ENCODE data around the gene NLGN2.

The NLGN2 gene

GRCh38 chr17:7403043-7403726 lies 4.5 kb upstream of the NLGN2 start:
- TF ChIP-seq GATA1 (IDR thresholded peaks at IDR 0.05; ENCODE audit: low read depth, low read length): no peak
- no peak for TF ChIP-seq POLR2A (IDR thresholded peaks at IDR 0.05; ENCODE audit: low read length)
- DNase-seq: peak; percentile 54 to 73

- TF ChIP-seq GATA1 (IDR thresholded peaks at IDR 0.05; ENCODE audit: low read depth, low read length) (no peak), POLR2A (IDR thresholded peaks at IDR 0.05; ENCODE audit: low read length) (no peak)
Observed at GRCh38 chr17:7403727-7403976, 4.0 kb upstream of the NLGN2 start.

DNA sequence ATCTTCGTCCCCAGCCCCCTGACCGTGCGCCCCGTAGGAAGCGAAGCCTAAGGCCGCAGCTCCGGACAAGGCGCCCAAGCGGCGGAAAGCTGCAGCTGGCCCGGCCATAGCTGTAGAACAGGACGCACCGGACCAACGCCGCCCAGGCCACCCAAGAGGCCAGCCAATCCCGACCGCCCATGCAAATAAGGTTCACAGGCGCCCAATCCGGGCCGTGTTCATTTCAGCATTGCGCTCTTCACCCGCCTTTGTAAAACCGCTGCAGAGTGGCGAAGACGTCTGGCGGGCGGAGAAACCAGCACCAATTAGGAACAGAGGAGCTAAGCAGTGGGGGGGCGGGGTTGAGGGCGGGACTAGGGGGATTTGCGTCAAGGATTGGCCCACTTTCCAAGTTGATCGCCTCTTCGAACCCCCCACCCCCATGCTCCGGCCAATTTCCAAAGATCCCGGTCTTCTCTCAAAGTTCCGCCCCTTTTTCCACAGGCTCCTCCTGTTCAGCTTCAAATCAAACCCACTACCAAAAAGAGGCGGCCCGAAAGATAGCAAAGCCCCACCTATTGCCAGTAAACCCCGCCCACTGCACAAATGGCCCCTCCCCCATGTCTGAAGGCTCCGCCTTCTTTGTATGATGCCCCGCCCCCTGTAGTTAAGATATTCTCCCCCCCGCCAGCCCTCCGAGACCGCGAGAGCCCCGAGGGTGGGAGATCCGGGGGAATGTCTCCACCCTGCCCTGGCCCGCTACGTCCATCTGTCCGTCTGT lies 3.5 kb upstream of the NLGN2 start, which contains the start of gene TMEM256:
TMEM256 (minus strand) TSS at position 121 of the 760 bp plus-strand sequence; CDS start at position 108, 13 bp downstream.
- TF ChIP-seq POLR2A (IDR thresholded peaks at IDR 0.05; ENCODE audit: low read length): peak; percentile 83
- TF ChIP-seq GATA1 (IDR thresholded peaks at IDR 0.05; ENCODE audit: low read depth, low read length): no peak
- DNase-seq: peak; percentile 99

More at GRCh38 chr17:7403727-7403976, 4.0 kb upstream of the NLGN2 start:
- DNase-seq: no peak

DNA sequence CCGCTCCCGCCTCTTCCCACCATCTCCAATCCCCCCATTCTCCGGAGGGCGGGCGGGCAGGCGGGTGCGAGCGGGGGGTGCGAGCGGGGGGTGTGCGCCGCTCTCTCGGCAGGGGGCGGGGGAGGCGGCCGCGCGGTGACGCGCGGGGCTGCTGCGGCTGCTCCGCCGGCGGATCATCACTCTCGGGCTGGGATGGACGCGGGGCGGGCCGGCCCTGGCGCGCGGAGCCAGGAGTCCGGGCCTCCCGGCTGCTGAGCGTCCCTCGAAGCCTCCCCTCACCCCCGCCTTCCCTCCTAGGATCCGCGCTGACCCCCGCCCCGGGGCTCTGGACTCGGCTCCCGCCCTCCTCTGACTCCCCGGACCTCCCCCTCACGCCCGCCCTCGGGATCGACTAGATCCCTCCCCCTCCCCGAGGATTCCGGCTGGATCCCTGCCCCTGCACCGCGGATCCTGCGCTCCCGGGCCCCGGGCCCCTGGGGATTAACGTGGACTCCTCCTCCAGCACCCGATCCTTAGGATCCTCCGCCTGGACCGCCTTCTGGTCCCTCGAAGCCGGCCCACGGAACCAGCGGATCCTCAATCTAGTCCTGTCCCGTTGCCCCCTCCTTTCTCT lies 2.8 kb upstream of the NLGN2 start:
- TF ChIP-seq GATA1 (IDR thresholded peaks at IDR 0.05; ENCODE audit: low read depth, low read length) (no peak), POLR2A (IDR thresholded peaks at IDR 0.05; ENCODE audit: low read length) (no peak)
- DNase-seq: peak in 1 of 2 experiments; percentile 92

GRCh38 chr17:7405350-7406234 lies 2.1 kb upstream of the NLGN2 start:
- DNase-seq: no peak
- TF ChIP-seq GATA1 (IDR thresholded peaks at IDR 0.05; ENCODE audit: low read depth, low read length) (no peak), POLR2A (IDR thresholded peaks at IDR 0.05; ENCODE audit: low read length) (no peak)

DNA sequence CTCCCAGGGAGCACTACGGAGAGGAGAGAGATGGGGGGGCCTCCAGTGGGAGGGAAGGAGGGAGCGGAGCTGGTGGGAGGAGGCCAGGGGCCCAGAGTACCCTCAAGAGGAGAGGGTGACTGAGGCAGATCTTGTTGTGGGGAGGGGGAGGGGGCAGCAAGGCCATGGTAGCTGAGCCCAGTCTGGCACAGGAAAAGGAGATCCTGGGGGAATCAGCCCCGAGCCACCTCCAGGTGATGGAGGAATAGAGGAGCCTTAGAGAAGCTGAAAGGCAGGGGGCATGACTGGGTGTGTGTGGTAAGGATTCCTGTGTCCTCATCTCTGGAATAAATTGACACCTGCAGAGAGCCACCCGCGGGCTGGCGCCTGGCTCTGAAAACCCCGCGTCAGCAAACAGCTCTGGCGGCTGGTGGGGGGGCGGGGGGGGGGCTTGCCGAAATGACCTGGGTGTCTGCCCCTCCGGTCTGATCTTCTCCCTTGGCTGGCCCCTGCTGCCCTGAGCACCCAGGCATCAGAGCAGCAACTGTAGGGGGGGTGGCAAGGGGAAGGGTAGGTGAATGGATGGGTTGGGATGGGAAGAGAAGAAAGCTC lies 1.3 kb upstream of the NLGN2 start:
- TF ChIP-seq POLR2A (IDR thresholded peaks at IDR 0.05; ENCODE audit: low read length) (no peak), GATA1 (IDR thresholded peaks at IDR 0.05; ENCODE audit: low read depth, low read length) (no peak)
- DNase-seq: no peak

- TF ChIP-seq GATA1 (IDR thresholded peaks at IDR 0.05; ENCODE audit: low read depth, low read length) (no peak), POLR2A (IDR thresholded peaks at IDR 0.05; ENCODE audit: low read length) (no peak)
- no peak for DNase-seq
Observed at GRCh38 chr17:7407082-7407481, 563 bp upstream of the NLGN2 start.

GRCh38 chr17:7408252-7408727 lies 645 bp downstream of the NLGN2 start:
- no peak for DNase-seq
- TF ChIP-seq GATA1 (IDR thresholded peaks at IDR 0.05; ENCODE audit: low read depth, low read length): no peak
- no peak for TF ChIP-seq POLR2A (IDR thresholded peaks at IDR 0.05; ENCODE audit: low read length)

DNA sequence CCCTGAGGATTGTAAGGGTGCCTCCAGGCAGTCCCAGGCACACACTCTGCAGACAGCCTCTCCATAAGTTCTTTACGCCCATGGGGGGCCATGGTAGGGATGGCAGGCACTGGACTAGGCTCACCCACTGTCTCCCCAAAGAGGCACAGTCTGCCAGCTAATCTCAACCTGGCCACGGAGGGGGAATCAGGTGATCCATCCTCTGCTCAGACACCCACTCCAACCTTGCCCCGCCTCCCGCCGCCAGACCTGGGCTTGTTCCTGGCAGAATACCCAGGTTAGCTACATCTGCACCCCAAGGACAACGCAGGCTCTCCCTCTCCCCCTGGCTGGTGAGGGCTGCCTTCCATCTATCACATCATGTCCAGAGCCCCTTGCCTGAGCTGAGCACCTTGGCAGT lies 1.2 kb downstream of the NLGN2 start:
- TF ChIP-seq GATA1 (IDR thresholded peaks at IDR 0.05; ENCODE audit: low read depth, low read length): no peak
- DNase-seq: no peak

DNA sequence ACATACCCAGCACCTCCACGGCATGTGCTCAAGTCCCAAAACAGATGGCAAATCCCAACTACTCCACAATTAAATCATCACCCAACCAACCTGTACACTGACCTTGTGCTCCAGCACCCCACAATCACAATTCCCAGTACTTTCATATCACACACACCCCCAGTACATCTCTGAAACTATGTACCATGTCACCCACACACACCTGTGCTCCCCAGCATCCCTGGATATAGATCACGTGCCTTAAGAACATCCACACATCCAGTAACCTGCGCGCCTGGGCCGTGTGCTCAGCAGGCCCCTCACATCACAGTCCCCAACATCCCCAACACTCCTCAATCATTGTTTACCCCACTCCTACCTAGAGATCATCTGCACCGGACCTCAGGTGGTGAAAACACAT lies 2.1 kb downstream of the NLGN2 start:
- DNase-seq: no peak
- TF ChIP-seq GATA1 (IDR thresholded peaks at IDR 0.05; ENCODE audit: low read depth, low read length) (no peak), POLR2A (IDR thresholded peaks at IDR 0.05; ENCODE audit: low read length) (no peak)

DNA sequence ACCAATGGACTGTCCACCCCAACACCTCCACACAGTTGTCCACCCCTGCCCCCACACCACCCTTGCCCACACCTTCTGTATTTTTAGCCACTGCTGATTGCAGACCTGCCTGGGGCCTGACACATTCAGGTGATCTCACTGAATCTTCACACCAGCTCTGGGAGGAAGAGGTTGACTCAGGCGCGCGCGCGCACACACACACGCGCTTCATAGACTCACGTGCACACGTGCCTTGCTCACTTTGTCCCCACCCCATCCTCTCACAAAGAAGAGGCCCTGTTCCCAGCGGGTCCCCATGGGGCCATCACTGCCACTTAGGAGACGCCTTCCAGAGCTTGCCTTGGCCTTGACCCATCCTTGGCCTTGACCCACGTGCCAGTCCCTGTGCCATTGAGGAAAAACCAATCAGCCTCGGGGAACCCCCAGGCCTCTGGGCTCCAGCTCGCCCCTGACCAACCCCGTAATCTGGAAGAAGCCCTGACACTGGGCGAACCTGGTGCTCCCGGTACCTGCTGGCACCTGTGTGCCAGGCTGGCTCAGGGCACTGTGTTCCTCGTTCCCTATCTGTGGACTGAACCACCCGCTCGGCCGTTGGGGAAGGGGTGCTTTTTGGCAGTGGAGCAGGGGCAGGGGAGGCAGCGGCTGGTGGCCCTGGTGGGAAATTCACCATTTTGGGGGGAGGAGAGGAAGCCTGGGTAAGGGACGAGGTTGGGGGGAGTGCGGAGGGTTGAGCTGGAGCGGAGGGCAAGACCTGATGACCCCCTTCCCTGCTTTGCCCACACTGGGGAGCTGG lies 3.2 kb downstream of the NLGN2 start:
- no peak for DNase-seq

DNA sequence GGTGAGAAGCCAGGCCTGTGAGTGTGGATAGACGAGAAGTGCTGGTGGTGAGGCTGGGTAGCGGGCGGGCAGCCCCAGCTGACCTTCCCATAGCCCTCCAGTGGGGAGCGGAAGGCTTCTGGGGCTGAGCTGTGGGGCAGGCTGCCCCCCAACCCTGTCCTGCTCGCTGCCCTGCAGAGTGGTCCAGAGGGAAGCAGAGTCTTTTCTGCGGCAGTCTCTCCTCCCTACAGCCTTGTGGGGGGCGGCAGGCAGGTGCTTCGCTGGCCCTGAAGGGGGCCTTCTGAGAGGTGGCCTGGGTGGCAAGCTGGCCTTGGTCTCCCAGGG lies 3.7 kb downstream of the NLGN2 start:
- TF ChIP-seq POLR2A (IDR thresholded peaks at IDR 0.05; ENCODE audit: low read length) (no peak), GATA1 (IDR thresholded peaks at IDR 0.05; ENCODE audit: low read depth, low read length) (no peak)
- no peak for DNase-seq

More for the DNA sequence above, 3.2 kb downstream of the NLGN2 start:
- no peak for TF ChIP-seq POLR2A (IDR thresholded peaks at IDR 0.05; ENCODE audit: low read length)
- TF ChIP-seq GATA1 (IDR thresholded peaks at IDR 0.05; ENCODE audit: low read depth, low read length): no peak

Measured in erythroblast (primary cell).